GM18502 (cell line): Measurements from ENCODE around the gene DPYSL4.
A peak's percentile ranks its signal among the peaks of the same experiment; 100 is the strongest.
"Not testable (repeated sequence)": the region's sequence is repeated elsewhere in the genome, so short reads cannot be mapped to it uniquely, and the experiment has no call there.

Experiments used
- ATAC-seq: cut with Tn5 transposase; IDR thresholded peaks from one replicate; pipeline ENCODE4 v1.9.1; 2021; ENCODE audit warnings: mild to moderate bottlenecking; ENCODE audit not compliant: unreplicated experiment, poor library complexity

The DPYSL4 gene

GRCh38 chr10:132204078-132204780, 17.5 kb downstream of the DPYSL4 start:
- no peak for ATAC-seq

GRCh38 chr10:132204781-132205473, 18.2 kb downstream of the DPYSL4 start:
- no peak for ATAC-seq

- no peak for ATAC-seq
Observed at GRCh38 chr10:132205650-132206376, 19.1 kb downstream of the DPYSL4 start.

GRCh38 chr10:132206377-132206745, 19.6 kb downstream of the DPYSL4 start:
- no peak for ATAC-seq

- no peak for ATAC-seq
Observed at GRCh38 chr10:132206806-132207535, 20.2 kb downstream of the DPYSL4 start.

GRCh38 chr10:132207536-132208461, 21.1 kb downstream of the DPYSL4 start:
- no peak for ATAC-seq

GRCh38 chr10:132208462-132209050, 21.8 kb downstream of the DPYSL4 start:
- ATAC-seq = no peak

GRCh38 chr10:132209130-132209529, 22.4 kb downstream of the DPYSL4 start:
- no peak for ATAC-seq

GRCh38 chr10:132209978-132210530, 23.3 kb downstream of the DPYSL4 start:
- ATAC-seq = no peak

GRCh38 chr10:132210766-132211165, 24.0 kb downstream of the DPYSL4 start:
- no peak for ATAC-seq

- no peak for ATAC-seq
Observed at GRCh38 chr10:132211246-132211645, 24.5 kb downstream of the DPYSL4 start.

GRCh38 chr10:132212816-132213215, 26.1 kb downstream of the DPYSL4 start:
- no peak for ATAC-seq

GRCh38 chr10:132213917-132214316, 27.2 kb downstream of the DPYSL4 start:
- ATAC-seq = no peak

- ATAC-seq = not testable (repeated sequence)
Observed at GRCh38 chr10:132216441-132216840, 29.7 kb downstream of the DPYSL4 start.

GRCh38 chr10:132219486-132219885, 32.7 kb downstream of the DPYSL4 start:
- no peak for ATAC-seq

GRCh38 chr10:132220061-132220460, 33.3 kb downstream of the DPYSL4 start:
- ATAC-seq = no peak

GRCh38 chr10:132220996-132221395, 34.2 kb downstream of the DPYSL4 start:
- ATAC-seq = not testable (repeated sequence)

- no peak for ATAC-seq
Observed at GRCh38 chr10:132222726-132223125, 36.0 kb downstream of the DPYSL4 start.

GRCh38 chr10:132223156-132223590, 36.4 kb downstream of the DPYSL4 start:
- peak; percentile 96 for ATAC-seq
